Omental fat pad (tissue), 4 donors: Measurements from ENCODE around the gene EIF4A3. TPM values are rescaled to one million over a fixed set of nuclear protein-coding genes. Genes with fewer than 3 reads are reported as not detected.

Experiments used
- ATAC-seq: fragments of 150-250 bp; one replicate; pipeline ENCODE4 v1.9.1; 2016; ENCODE audit warnings: mild to moderate bottlenecking, moderate library complexity; ENCODE audit not compliant: low FRiP score
- DNase-seq: peaks from one replicate; pipeline ENCODE4 v3.0.0-alpha.2; 2019; ENCODE audit warnings: low spot score
- total RNA-seq, 4 donors: library from RNA; depleted of rRNA; stranded (reverse); fragments of >200 nt; gene quantifications; one replicate each; pipeline ENCODE4 v1.1.0, GENCODE V29; 2016
- TF ChIP-seq, protein P1 (sequence below), 3 donors: fragments of 450-650 bp; IDR thresholded peaks; one replicate each; pipeline ENCODE4 v1.5.1; 2016 to 2017; ENCODE audit warnings: antibody characterized with exemption in 3 of 3, mild to moderate bottlenecking in 3 of 3, moderate library complexity in 2 of 3

The EIF4A3 gene
- total RNA-seq, 4 donors from 2014 or later, result 49.0 to 218 (median 112) TPM

DNA sequence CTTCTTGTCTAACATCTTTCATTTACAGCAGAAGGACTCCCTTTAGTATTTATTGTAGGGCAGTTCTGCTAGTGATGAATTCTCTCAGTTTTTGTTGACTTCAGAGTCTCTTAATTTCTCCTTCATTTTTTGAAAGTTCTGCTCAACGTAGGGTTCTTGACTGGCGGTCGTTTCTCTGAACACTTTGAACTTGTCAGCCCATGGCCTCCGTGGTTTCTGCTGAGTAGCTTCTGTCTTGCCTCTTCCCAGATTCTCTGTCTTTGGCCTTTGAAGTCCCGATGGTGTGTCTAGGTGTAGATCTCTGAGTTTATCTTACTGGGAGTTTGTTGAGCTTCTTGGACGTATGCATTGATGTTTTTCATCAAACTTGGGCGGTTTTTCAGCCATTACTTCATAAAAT is 32.2 kb downstream of the EIF4A3 start:
- DNase-seq, result no peak
- ATAC-seq, result no peak

GRCh38 chr17:80113033-80113484 is 33.9 kb downstream of the EIF4A3 start:
- ATAC-seq, result no peak
- no peak for DNase-seq
- TF ChIP-seq, protein P1, sequence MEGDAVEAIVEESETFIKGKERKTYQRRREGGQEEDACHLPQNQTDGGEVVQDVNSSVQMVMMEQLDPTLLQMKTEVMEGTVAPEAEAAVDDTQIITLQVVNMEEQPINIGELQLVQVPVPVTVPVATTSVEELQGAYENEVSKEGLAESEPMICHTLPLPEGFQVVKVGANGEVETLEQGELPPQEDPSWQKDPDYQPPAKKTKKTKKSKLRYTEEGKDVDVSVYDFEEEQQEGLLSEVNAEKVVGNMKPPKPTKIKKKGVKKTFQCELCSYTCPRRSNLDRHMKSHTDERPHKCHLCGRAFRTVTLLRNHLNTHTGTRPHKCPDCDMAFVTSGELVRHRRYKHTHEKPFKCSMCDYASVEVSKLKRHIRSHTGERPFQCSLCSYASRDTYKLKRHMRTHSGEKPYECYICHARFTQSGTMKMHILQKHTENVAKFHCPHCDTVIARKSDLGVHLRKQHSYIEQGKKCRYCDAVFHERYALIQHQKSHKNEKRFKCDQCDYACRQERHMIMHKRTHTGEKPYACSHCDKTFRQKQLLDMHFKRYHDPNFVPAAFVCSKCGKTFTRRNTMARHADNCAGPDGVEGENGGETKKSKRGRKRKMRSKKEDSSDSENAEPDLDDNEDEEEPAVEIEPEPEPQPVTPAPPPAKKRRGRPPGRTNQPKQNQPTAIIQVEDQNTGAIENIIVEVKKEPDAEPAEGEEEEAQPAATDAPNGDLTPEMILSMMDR (IDR thresholded peaks at IDR 0.05), result no peak

More for the DNA sequence above, 32.2 kb downstream of the EIF4A3 start:
- TF ChIP-seq, protein P1 (IDR thresholded peaks at IDR 0.05), result no peak

DNA sequence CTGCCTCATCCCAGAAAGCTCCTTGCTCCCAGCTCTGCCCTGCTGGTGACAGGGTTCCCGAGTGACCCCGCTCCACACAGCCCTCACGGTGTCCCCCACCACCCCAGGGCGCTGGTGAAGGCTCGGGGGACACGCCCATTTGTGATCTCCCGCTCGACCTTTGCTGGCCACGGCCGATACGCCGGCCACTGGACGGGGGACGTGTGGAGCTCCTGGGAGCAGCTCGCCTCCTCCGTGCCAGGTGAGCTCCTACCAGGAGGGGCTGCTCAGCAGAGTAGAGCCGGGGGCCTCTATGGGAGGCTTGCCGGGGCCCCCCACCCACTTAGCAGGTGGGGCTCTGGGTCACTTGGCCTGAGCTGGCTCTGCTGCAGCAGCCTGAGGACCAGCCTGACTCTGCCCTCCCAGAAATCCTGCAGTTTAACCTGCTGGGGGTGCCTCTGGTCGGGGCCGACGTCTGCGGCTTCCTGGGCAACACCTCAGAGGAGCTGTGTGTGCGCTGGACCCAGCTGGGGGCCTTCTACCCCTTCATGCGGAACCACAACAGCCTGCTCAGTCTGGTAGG is 34.4 kb downstream of the EIF4A3 start:
- TF ChIP-seq, protein P1 (IDR thresholded peaks at IDR 0.05), result no peak
- no peak for DNase-seq
- no peak for ATAC-seq

GRCh38 chr17:80111702-80112470 is 35.0 kb downstream of the EIF4A3 start:
- DNase-seq (no peak), ATAC-seq (no peak)
- TF ChIP-seq, protein P1 (IDR thresholded peaks at IDR 0.05), result no peak

DNA sequence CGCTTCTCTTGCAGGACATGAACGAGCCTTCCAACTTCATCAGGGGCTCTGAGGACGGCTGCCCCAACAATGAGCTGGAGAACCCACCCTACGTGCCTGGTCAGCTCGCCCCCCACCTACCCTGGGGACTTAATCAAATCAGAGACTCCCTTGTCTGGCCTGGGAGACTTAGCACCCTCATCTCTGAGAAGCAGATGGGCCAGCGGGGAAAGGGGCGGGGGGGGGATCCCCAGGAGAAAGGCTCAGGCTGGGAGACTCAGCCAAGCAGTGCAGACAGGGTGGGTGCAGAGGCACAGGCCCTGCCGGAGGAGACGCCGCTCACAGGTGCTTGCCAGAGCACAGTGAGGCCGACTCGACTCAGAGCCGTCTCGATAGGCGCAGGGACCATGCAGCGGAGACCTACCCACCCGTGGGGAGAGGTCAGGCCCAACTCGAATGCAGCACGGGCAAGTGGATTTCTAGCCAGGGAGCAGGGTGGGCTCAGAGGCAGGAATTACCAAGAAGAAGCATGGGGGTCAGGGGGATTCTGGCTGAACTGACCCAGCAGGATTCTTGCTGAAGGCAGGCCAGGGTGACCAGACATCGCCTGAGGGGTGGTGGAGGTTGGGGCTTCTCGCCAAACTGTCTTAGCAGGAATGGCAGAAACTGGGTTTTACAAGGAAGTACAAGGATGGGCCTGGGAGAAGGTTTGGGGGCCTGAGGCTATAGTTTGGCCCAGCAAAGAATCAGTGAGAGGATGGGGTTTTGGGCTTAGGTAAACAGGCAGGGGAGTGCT is 35.8 kb downstream of the EIF4A3 start:
- ATAC-seq, result no peak
- DNase-seq, result no peak
- TF ChIP-seq, protein P1 (IDR thresholded peaks at IDR 0.05), result no peak

GRCh38 chr17:80110447-80110812 is 36.5 kb downstream of the EIF4A3 start:
- TF ChIP-seq, protein P1 (IDR thresholded peaks at IDR 0.05), result no peak
- no peak for DNase-seq
- no peak for ATAC-seq
